HCT116 (cell line): ENCODE data around the gene FITM1. TPM values are rescaled to one million over a fixed set of nuclear protein-coding genes. Genes with fewer than 3 reads are reported as not detected.

ENCODE experiments used
- ATAC-seq: fragments of 200-7000 bp; cut with Tn5 transposase; 2 replicates; pipeline ENCODE4 v1.9.1; 2020; ENCODE audit warnings: mild to moderate bottlenecking, moderate library complexity
- BruUV-seq: library from RNA; stranded (reverse); fragments of 400-500 nt; replicated peaks from 2 replicates; lab custom pipeline; 2021; lab: Mats Ljungman, UMichigan
- CTCF ChIA-PET: fragments of 300-600 bp; sonication (Branson Sonifier 250); formaldehyde crosslinking; loops from one replicate; lab custom pipeline; 2021; ENCODE audit warnings: antibody characterized with exemption; lab: Charles Lee
- POLR2A ChIA-PET: fragments of 300-600, 350-600 bp; sonication (Branson Sonifier 250); formaldehyde crosslinking; loops from one replicate; lab custom pipeline; 2021; ENCODE audit warnings: antibody characterized with exemption; lab: Charles Lee
- RAD21 ChIA-PET, 2 experiments: fragments of 300-600 bp; sonication (Branson Sonifier 250); formaldehyde crosslinking; loops; one replicate each; lab custom pipeline; 2023; ENCODE audit warnings: low total read pairs in 2 of 2; ENCODE audit not compliant: uncharacterized antibody in 2 of 2, unreplicated experiment in 2 of 2, low non-redundant PET in 1 of 2; lab: Charles Lee
- DNase-seq: peaks from one replicate; pipeline ENCODE4 v3.0.0-alpha.2; 2010; ENCODE audit warnings: low read depth, low spot score
- H2AFZ ChIP-seq: fragments of 200-600 bp; shearing (Covaris generic), sonication (generic); 2 replicates; pipeline ENCODE4 v1.6.1; 2017; ENCODE audit warnings: low read depth, mixed run types, mixed read lengths, antibody characterized with exemption, low read length; ENCODE audit not compliant: poor library complexity, severe bottlenecking
- H3K27ac ChIP-seq: 2 replicates; pipeline ENCODE4 v1.5.1; 2012; ENCODE audit warnings: low read depth, low read length
- H3K27me3 ChIP-seq: fragments of 200-600 bp; sonication (generic); 2 replicates; pipeline ENCODE4 v1.6.1; 2016; ENCODE audit warnings: mixed run types, low read length, mixed read lengths; ENCODE audit not compliant: insufficient read depth
- H3K36me3 ChIP-seq, 2 experiments: fragments of 200-500 bp in 1 of 2; fragments of 200-600 bp in 1 of 2; sonication (Bioruptor generic) in 1 of 2; sonication (generic) in 1 of 2; 2 replicates each; pipeline versions ENCODE4 v1.5.1 to v1.6.1; 2014 to 2016; ENCODE audit warnings: low read length in 2 of 2, inconsistent platforms in 1 of 2, mixed read lengths in 1 of 2, mixed run types in 1 of 2; ENCODE audit not compliant: insufficient read depth in 2 of 2, control insufficient read depth in 1 of 2
- H3K4me1 ChIP-seq, 2 experiments: fragments of 200-600 bp in 1 of 2; sonication (generic) in 1 of 2; 2 replicates each; pipeline versions ENCODE4 v1.5.1 to v1.6.1; 2012 to 2017; ENCODE audit warnings: low read length in 2 of 2, inconsistent platforms in 1 of 2, mild to moderate bottlenecking in 1 of 2, mixed read lengths in 1 of 2, mixed run types in 1 of 2, moderate library complexity in 1 of 2; ENCODE audit not compliant: insufficient read depth in 2 of 2, control insufficient read depth in 1 of 2
- H3K4me2 ChIP-seq: fragments of 200-600 bp; sonication (generic); 2 replicates; pipeline ENCODE4 v1.6.1; 2017; ENCODE audit warnings: mixed run types, low read length, mixed read lengths
- H3K4me3 ChIP-seq, 2 experiments: fragments of 200-600 bp in 1 of 2; sonication (generic) in 1 of 2; replicated peaks in 1 of 2; 2 replicates each; pipeline ENCODE4 v1.5.1; 2011 to 2016; ENCODE audit warnings: low read length in 2 of 2, control low read depth in 1 of 2, low read depth in 1 of 2, mild to moderate bottlenecking in 1 of 2, mixed read lengths in 1 of 2, mixed run types in 1 of 2
- H3K79me2 ChIP-seq: fragments of 200-600 bp; sonication (generic); 2 replicates; pipeline ENCODE4 v1.6.1; 2017; ENCODE audit warnings: mild to moderate bottlenecking, mixed run types, low read length, moderate library complexity, mixed read lengths; ENCODE audit not compliant: insufficient read depth
- H3K9ac ChIP-seq: fragments of 200-600 bp; sonication (generic); 2 replicates; pipeline ENCODE4 v1.6.1; 2016; ENCODE audit warnings: low read length, mixed read lengths
- H3K9me2 ChIP-seq: fragments of 200-600 bp; sonication (generic), shearing (Covaris generic); 2 replicates; pipeline ENCODE4 v1.6.1; 2017; ENCODE audit warnings: mixed run types, mild to moderate bottlenecking, moderate library complexity; ENCODE audit not compliant: insufficient read depth
- H3K9me3 ChIP-seq, 2 experiments: fragments of 200-500 bp in 1 of 2; fragments of 200-600 bp in 1 of 2; sonication (Bioruptor generic) in 1 of 2; sonication (generic) in 1 of 2; 2 replicates each; pipeline ENCODE4 v1.6.1; 2014 to 2017; ENCODE audit warnings: low read length in 2 of 2, mixed read lengths in 2 of 2, inconsistent platforms in 1 of 2, low read depth in 1 of 2, mild to moderate bottlenecking in 1 of 2, mixed run types in 1 of 2, moderate library complexity in 1 of 2; ENCODE audit not compliant: control insufficient read depth in 1 of 2, insufficient read depth in 1 of 2
- H4K20me1 ChIP-seq: fragments of 200-600 bp; sonication (generic), shearing (Covaris generic); 2 replicates; pipeline ENCODE4 v1.6.1; 2017; ENCODE audit warnings: mixed run types, mild to moderate bottlenecking, moderate library complexity; ENCODE audit not compliant: insufficient read depth
- CBX3 ChIP-seq: IDR thresholded peaks from 2 replicates; pipeline ENCODE4 v1.6.1; 2012; ENCODE audit warnings: low read depth
- CEBPB ChIP-seq: IDR thresholded peaks from 2 replicates; pipeline ENCODE4 v1.6.1; 2012; ENCODE audit warnings: low read depth
- EGR1 ChIP-seq: IDR thresholded peaks from 2 replicates; pipeline ENCODE4 v1.6.1; 2012; ENCODE audit warnings: low read depth
- EZH2 ChIP-seq: fragments of 200-600 bp; sonication (generic); IDR thresholded peaks from 2 replicates; pipeline ENCODE4 v1.6.1; 2017; ENCODE audit warnings: antibody characterized with exemption, mixed run types
- EZH2phosphoT487 ChIP-seq: fragments of 200-600 bp; IDR thresholded peaks from 2 replicates; pipeline ENCODE4 v1.6.1; 2018; ENCODE audit warnings: antibody characterized with exemption, borderline replicate concordance
- FOSL1 ChIP-seq: IDR thresholded peaks from 2 replicates; pipeline ENCODE4 v1.6.1; 2012; ENCODE audit warnings: low read depth
- RAD21 ChIP-seq: IDR thresholded peaks from 2 replicates; pipeline ENCODE4 v1.6.1; 2012; ENCODE audit warnings: low read depth, mild to moderate bottlenecking
- SIN3A ChIP-seq: IDR thresholded peaks from 2 replicates; pipeline ENCODE4 v1.6.1; 2012; ENCODE audit warnings: low read depth
- TCF7L2 ChIP-seq: IDR thresholded peaks from 2 replicates; pipeline ENCODE4 v1.7.0; 2011; ENCODE audit warnings: borderline replicate concordance, inconsistent platforms; ENCODE audit not compliant: insufficient read depth, insufficient read length; ENCODE audit errors: extremely low read depth
- YY1 ChIP-seq: IDR thresholded peaks from 2 replicates; pipeline ENCODE4 v1.6.1; 2011; ENCODE audit warnings: low read length, low read depth, moderate library complexity, mild to moderate bottlenecking; ENCODE audit not compliant: insufficient replicate concordance; ENCODE audit errors: extremely low read depth
- intact Hi-C: fragments of 100-400 bp; cut with micrococcal nuclease; formaldehyde crosslinking; loops from 2 replicates; pipeline ENCODE4 v1.10.0; 2022
- total RNA-seq: library from RNA; stranded (reverse); gene quantifications from one replicate; pipeline ENCODE4 v1.2.1, GENCODE V29; 2021; ENCODE audit not compliant: unreplicated experiment
- TF ChIP-seq, protein P1 (sequence below), 3 experiments: fragments of 200-600 bp in 1 of 3; sonication (generic) in 1 of 3; IDR thresholded peaks in 2 of 3; conservative IDR thresholded peaks in 1 of 3; 2 replicates each; pipeline ENCODE4 v1.5.1; 2012 to 2017; ENCODE audit warnings: low read depth in 2 of 3, low read length in 2 of 3, antibody characterized with exemption in 1 of 3, borderline replicate concordance in 1 of 3, control low read depth in 1 of 3, mild to moderate bottlenecking in 1 of 3, mixed read lengths in 1 of 3, mixed run types in 1 of 3, moderate library complexity in 1 of 3; ENCODE audit not compliant: insufficient read depth in 1 of 3
- TF ChIP-seq, protein P2 (sequence below): IDR thresholded peaks from 2 replicates; pipeline ENCODE4 v1.6.1; 2012; ENCODE audit warnings: low read depth
- TF ChIP-seq, protein P3 (sequence below): IDR thresholded peaks from 2 replicates; pipeline ENCODE4 v1.6.1; 2012

The FITM1 gene
- total RNA-seq, 1 experiment from 2014 or later, result 0.81 TPM

DNA sequence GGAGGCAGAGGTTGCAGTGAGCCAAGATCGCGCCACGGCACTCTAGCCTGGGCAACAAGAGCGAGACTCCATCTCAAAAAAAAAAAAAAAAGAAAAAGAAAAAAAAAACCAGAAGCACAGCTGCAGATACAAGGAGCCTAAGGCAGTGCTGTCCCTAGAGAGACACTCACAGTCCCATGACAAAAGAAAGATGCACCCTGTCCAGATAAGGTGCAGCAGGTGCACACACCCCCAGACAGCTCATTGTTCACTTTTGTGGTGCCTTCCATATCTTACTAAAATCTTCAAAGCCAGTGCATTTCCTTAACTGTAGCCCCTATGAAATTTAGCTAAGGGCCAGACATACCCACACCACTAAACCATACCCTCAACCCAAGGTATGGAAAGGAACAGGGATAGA lies 8.0 kb upstream of the FITM1 start:
- peaks cover 18 to 28% of the 10 kb centered on the region in 2 experiments for H3K36me3 ChIP-seq
- ChIA-PET RAD21 (no interaction called here), POLR2A (no interaction called here)

DNA sequence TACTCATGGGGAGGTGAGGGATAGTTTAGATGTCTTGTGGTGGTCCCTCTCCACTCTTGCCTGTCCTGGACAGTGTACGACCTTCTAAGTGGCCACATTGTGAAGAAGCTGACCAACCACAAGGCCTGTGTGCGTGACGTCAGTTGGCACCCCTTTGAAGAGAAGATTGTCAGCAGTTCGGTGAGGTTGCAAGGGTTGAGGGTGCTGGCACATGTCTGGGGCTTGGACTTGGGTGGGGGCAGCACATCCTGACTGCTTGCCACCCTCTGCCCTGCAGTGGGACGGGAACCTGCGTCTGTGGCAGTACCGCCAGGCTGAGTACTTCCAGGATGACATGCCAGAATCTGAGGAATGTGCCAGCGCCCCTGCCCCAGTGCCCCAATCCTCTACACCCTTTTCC lies 7.6 kb upstream of the FITM1 start:
- no peaks in the 10 kb centered on the region for H4K20me1 ChIP-seq
- no peak overlapping the region for H3K27ac ChIP-seq
- no peak for TF ChIP-seq TCF7L2
- no peak for TF ChIP-seq CEBPB
- TF ChIP-seq SIN3A, result no peak
- no peak for TF ChIP-seq FOSL1
- TF ChIP-seq EZH2, result no peak
- no peak for TF ChIP-seq YY1
- TF ChIP-seq, protein P1, sequence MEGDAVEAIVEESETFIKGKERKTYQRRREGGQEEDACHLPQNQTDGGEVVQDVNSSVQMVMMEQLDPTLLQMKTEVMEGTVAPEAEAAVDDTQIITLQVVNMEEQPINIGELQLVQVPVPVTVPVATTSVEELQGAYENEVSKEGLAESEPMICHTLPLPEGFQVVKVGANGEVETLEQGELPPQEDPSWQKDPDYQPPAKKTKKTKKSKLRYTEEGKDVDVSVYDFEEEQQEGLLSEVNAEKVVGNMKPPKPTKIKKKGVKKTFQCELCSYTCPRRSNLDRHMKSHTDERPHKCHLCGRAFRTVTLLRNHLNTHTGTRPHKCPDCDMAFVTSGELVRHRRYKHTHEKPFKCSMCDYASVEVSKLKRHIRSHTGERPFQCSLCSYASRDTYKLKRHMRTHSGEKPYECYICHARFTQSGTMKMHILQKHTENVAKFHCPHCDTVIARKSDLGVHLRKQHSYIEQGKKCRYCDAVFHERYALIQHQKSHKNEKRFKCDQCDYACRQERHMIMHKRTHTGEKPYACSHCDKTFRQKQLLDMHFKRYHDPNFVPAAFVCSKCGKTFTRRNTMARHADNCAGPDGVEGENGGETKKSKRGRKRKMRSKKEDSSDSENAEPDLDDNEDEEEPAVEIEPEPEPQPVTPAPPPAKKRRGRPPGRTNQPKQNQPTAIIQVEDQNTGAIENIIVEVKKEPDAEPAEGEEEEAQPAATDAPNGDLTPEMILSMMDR (IDR thresholded peaks at IDR 0.05 in 2 of 3, conservative IDR thresholded peaks at IDR 0.05 in 1 of 3; ENCODE audit: borderline replicate concordance in 1 of 3, insufficient read depth in 1 of 3, low read depth in 2 of 3, low read length in 2 of 3), result no peak
- TF ChIP-seq EGR1, result no peak
- TF ChIP-seq, protein P2, sequence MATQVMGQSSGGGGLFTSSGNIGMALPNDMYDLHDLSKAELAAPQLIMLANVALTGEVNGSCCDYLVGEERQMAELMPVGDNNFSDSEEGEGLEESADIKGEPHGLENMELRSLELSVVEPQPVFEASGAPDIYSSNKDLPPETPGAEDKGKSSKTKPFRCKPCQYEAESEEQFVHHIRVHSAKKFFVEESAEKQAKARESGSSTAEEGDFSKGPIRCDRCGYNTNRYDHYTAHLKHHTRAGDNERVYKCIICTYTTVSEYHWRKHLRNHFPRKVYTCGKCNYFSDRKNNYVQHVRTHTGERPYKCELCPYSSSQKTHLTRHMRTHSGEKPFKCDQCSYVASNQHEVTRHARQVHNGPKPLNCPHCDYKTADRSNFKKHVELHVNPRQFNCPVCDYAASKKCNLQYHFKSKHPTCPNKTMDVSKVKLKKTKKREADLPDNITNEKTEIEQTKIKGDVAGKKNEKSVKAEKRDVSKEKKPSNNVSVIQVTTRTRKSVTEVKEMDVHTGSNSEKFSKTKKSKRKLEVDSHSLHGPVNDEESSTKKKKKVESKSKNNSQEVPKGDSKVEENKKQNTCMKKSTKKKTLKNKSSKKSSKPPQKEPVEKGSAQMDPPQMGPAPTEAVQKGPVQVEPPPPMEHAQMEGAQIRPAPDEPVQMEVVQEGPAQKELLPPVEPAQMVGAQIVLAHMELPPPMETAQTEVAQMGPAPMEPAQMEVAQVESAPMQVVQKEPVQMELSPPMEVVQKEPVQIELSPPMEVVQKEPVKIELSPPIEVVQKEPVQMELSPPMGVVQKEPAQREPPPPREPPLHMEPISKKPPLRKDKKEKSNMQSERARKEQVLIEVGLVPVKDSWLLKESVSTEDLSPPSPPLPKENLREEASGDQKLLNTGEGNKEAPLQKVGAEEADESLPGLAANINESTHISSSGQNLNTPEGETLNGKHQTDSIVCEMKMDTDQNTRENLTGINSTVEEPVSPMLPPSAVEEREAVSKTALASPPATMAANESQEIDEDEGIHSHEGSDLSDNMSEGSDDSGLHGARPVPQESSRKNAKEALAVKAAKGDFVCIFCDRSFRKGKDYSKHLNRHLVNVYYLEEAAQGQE, result no peak
- TF ChIP-seq RAD21, result no peak
- CTCF ChIA-PET, result no interaction called here
- no peaks in the 10 kb centered on the region for H3K4me1 ChIP-seq
- no peak for DNase-seq
- H2AFZ ChIP-seq, result no peak overlapping the region
- peaks cover 18 to 24% of the 10 kb centered on the region in 2 experiments for H3K36me3 ChIP-seq
- no peaks in the 10 kb centered on the region for H3K79me2 ChIP-seq
- no peaks in the 10 kb centered on the region for H3K27me3 ChIP-seq
- RAD21 ChIA-PET, result no interaction called here
- no peaks in the 10 kb centered on the region for H3K9me2 ChIP-seq
- POLR2A ChIA-PET, result no interaction called here
- no peak overlapping the region for H3K9ac ChIP-seq
- no peak overlapping the region for H3K4me2 ChIP-seq
- no peak overlapping the region for H3K4me3 ChIP-seq
- intact Hi-C loops, result no loop called here
- ATAC-seq, result no peak
- no peaks in the 10 kb centered on the region for H3K9me3 ChIP-seq
- no TSS peak for BruUV-seq

More for the DNA sequence above, 8.0 kb upstream of the FITM1 start:
- BruUV-seq, result no TSS peak
- Histone ChIP-seq H2AFZ (no peak overlapping the region), H4K20me1 (no peaks in the 10 kb centered on the region), H3K4me3 (no peak overlapping the region), H3K9me2 (no peaks in the 10 kb centered on the region), H3K9me3 (no peaks in the 10 kb centered on the region), H3K9ac (no peak overlapping the region), H3K4me2 (no peak overlapping the region), H3K27ac (no peak overlapping the region), H3K79me2 (no peaks in the 10 kb centered on the region), H3K4me1 (no peaks in the 10 kb centered on the region), H3K27me3 (no peaks in the 10 kb centered on the region)
- TF ChIP-seq EZH2phosphoT487 (no peak), CBX3 (no peak)
- TF ChIP-seq, protein P3, sequence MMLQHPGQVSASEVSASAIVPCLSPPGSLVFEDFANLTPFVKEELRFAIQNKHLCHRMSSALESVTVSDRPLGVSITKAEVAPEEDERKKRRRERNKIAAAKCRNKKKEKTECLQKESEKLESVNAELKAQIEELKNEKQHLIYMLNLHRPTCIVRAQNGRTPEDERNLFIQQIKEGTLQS, result no peak
- CTCF ChIA-PET, result interaction anchor here (1.0 kb wide), 1 partner anchor 9 kb away, joined by 3 read pairs; no protein-coding TSS in a partner anchor
- ATAC-seq (no peak), DNase-seq (no peak)
- intact Hi-C loops, result no loop called here
